Subcutaneous adipose tissue (tissue), 4 donors: ENCODE results near the gene ZCRB1. TPM values are rescaled to one million over a fixed set of nuclear protein-coding genes. Genes with fewer than 3 reads are reported as not detected.

Experiments used
- CTCF ChIP-seq: fragments of 450-650 bp; IDR thresholded peaks from one replicate; pipeline ENCODE4 v1.5.1; 2016; ENCODE audit warnings: low read depth, mild to moderate bottlenecking, control low read depth, antibody characterized with exemption, moderate library complexity
- total RNA-seq, 4 donors: library from RNA; depleted of rRNA; stranded (reverse); fragments of >200 nt; gene quantifications; one replicate each; pipeline ENCODE4 v1.1.0, GENCODE V29; 2016

The ZCRB1 gene
- total RNA-seq, 4 donors from 2014 or later, result 30.4 to 57.2 (median 36.0) TPM

- TF ChIP-seq CTCF, result no peak
These were observed 5.1 kb downstream of the ZCRB1 start for GRCh38 chr12:42320796-42321195.

- TF ChIP-seq CTCF, result no peak
These were observed 10.8 kb downstream of the ZCRB1 start for GRCh38 chr12:42315108-42315507.

GRCh38 chr12:42309996-42310395, 15.9 kb downstream of the ZCRB1 start:
- no peak for TF ChIP-seq CTCF

GRCh38 chr12:42308390-42308789, 17.5 kb downstream of the ZCRB1 start:
- TF ChIP-seq CTCF, result no peak

GRCh38 chr12:42306297-42306696, 19.6 kb downstream of the ZCRB1 start:
- TF ChIP-seq CTCF, result no peak

- no peak for TF ChIP-seq CTCF
These were observed 26.2 kb downstream of the ZCRB1 start for GRCh38 chr12:42299392-42300308.

- no peak for TF ChIP-seq CTCF
These were observed 27.0 kb downstream of the ZCRB1 start for GRCh38 chr12:42298887-42299286.
